ENCODE results near the gene KDM2B. TPM values are rescaled to one million over a fixed set of nuclear protein-coding genes. Genes with fewer than 3 reads are reported as not detected.
A peak's percentile ranks its signal among the peaks of the same experiment; 100 is the strongest.

Gene KDM2B
- total and polyA plus RNA-seq, 10 of the 15 experiments (the other 5 are each of a cell fraction or from before 2014, with no cell fraction given), result 13.6 to 124 (median 40.4) TPM

GRCh38 chr12:121399391-121400331, 181.2 kb downstream of the KDM2B start, which contains the start of gene RNF34:
TSS of gene RNF34 (plus strand) at chr12:121400118. CDS start at chr12:121400213, 95 bp downstream.
- intact Hi-C loops (cut with micrococcal nuclease; ENCODE audit: unreplicated experiment), result loop anchor here (1.0 to 5.0 kb wide), 2 partner anchors 47 to 67 kb away; partner anchors contain the start of gene ANAPC5
- DNase-seq (ENCODE audit: low read depth, low spot score) (peak; percentile 88), ATAC-seq (peak; percentile 94), FAIRE-seq (peak; percentile 96)
- under 1% methylated on average over 75 of the region's 77 CpGs for WGBS (ENCODE audit: insufficient coverage, insufficient replicate concordance, low lambda C conversion rate, missing lambda C conversion rate)
- H3K4me2 ChIP-seq (ENCODE audit: control insufficient read depth, insufficient read depth), result peak within 1 kb of the TSS; percentile 81
- TSS peak; percentile 96 for BruUV-seq (replicated peaks)
- peaks cover 46% of the 10 kb centered on the region for H3K79me2 ChIP-seq (ENCODE audit: control insufficient read depth, insufficient read depth, low read length)
- no peaks in the 10 kb centered on the region; the same call in 1 of the 2 replicates for H4K20me1 ChIP-seq (ENCODE audit: control insufficient read depth, insufficient read depth)
- no peaks in the 10 kb centered on the region for H3K27me3 ChIP-seq (replicated peaks in 1 of 2; ENCODE audit: control insufficient read depth in 2 of 2, insufficient read depth in 2 of 2, low read length in 1 of 2)
- RAD21 ChIA-PET (ENCODE audit: unreplicated experiment), result interaction anchor here (0.6 to 3.4 kb wide), 5 partner anchors 26 to 1280 kb away, joined by 3 to 23 read pairs (median 7); partner anchors contain the start of gene ANAPC5
- CTCF ChIA-PET, result interaction anchor here (1.0 to 3.1 kb wide), 10 partner anchors 8 to 65 kb away, joined by 3 to 21 read pairs (median 5); no protein-coding TSS in a partner anchor
- in situ Hi-C loops (cut with MboI), result no loop called here
- no peaks in the 10 kb centered on the region; the same call in 1 of the 2 replicates for H3K4me1 ChIP-seq (ENCODE audit: control insufficient read depth, insufficient read depth, low read length)
- POLR2A ChIA-PET, result interaction anchor here (0.6 to 3.9 kb wide), 8 partner anchors 8 to 64 kb away, joined by 3 to 28 read pairs (median 5); partner anchors contain the start of gene ANAPC5
- peaks cover 0 to 2% of the 10 kb centered on the region in 2 experiments; a peak in 2 of 4 replicates for H3K36me3 ChIP-seq (ENCODE audit: control insufficient read depth in 2 of 2, insufficient read depth in 2 of 2, low read length in 1 of 2)
- peak within 1 kb of the TSS; percentile 76 for H2AFZ ChIP-seq (ENCODE audit: control insufficient read depth, low read depth, low read length)
- SMC1A ChIA-PET (ENCODE audit: uncharacterized antibody, unreplicated experiment), result interaction anchor here (0.7 to 5.4 kb wide), 6 partner anchors 8 to 48 kb away, joined by 3 to 46 read pairs (median 10); no protein-coding TSS in a partner anchor
- peak within 1 kb of the TSS; percentile 95 for H3K4me3 ChIP-seq
- H3K9me3 ChIP-seq (replicated peaks; ENCODE audit: control insufficient read depth, insufficient read depth, low read length), result no peaks in the 10 kb centered on the region
- H3K27ac ChIP-seq (ENCODE audit: control insufficient read depth, insufficient read depth), result peak within 1 kb of the TSS; percentile 93
- peak within 1 kb of the TSS; percentile 97 for H3K9ac ChIP-seq (ENCODE audit: control insufficient read depth, insufficient read depth, low read length)
- no peak for TF ChIP-seq CTCF (IDR thresholded peaks at IDR 0.05 in 2 of 3, conservative IDR thresholded peaks at IDR 0.05 in 1 of 3; ENCODE audit: control insufficient read depth in 2 of 3, extremely low read depth in 1 of 3, insufficient read depth in 1 of 3, low read depth in 3 of 3, low read length in 3 of 3)
- no peak for TF ChIP-seq CBX5 (IDR thresholded peaks at IDR 0.05; ENCODE audit: low read depth)
- TF ChIP-seq TCF12 (IDR thresholded peaks at IDR 0.05; ENCODE audit: low read depth, low read length), result peak; percentile 58; the same call in 1 of the 2 replicates
- TF ChIP-seq RUNX3 (IDR thresholded peaks at IDR 0.05; ENCODE audit: low read length), result peak; percentile 87
- no peak for TF ChIP-seq RELA (IDR thresholded peaks at IDR 0.05; ENCODE audit: borderline replicate concordance, partially characterized antibody)
- peak; percentile 93; the same call in 1 of the 2 replicates for TF ChIP-seq CHD2 (IDR thresholded peaks at IDR 0.05; ENCODE audit: borderline replicate concordance, low read depth, low read length)
- TF ChIP-seq, protein P1, sequence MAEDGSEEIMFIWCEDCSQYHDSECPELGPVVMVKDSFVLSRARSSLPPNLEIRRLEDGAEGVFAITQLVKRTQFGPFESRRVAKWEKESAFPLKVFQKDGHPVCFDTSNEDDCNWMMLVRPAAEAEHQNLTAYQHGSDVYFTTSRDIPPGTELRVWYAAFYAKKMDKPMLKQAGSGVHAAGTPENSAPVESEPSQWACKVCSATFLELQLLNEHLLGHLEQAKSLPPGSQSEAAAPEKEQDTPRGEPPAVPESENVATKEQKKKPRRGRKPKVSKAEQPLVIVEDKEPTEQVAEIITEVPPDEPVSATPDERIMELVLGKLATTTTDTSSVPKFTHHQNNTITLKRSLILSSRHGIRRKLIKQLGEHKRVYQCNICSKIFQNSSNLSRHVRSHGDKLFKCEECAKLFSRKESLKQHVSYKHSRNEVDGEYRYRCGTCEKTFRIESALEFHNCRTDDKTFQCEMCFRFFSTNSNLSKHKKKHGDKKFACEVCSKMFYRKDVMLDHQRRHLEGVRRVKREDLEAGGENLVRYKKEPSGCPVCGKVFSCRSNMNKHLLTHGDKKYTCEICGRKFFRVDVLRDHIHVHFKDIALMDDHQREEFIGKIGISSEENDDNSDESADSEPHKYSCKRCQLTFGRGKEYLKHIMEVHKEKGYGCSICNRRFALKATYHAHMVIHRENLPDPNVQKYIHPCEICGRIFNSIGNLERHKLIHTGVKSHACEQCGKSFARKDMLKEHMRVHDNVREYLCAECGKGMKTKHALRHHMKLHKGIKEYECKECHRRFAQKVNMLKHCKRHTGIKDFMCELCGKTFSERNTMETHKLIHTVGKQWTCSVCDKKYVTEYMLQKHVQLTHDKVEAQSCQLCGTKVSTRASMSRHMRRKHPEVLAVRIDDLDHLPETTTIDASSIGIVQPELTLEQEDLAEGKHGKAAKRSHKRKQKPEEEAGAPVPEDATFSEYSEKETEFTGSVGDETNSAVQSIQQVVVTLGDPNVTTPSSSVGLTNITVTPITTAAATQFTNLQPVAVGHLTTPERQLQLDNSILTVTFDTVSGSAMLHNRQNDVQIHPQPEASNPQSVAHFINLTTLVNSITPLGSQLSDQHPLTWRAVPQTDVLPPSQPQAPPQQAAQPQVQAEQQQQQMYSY (CRISPR knock-in tag; IDR thresholded peaks at IDR 0.05), result no peak
- TF ChIP-seq DPF2 (IDR thresholded peaks at IDR 0.05), result peak; percentile 99
- TF ChIP-seq EED (IDR thresholded peaks at IDR 0.05; ENCODE audit: low read depth), result peak; percentile 65
- no peak for TF ChIP-seq ZSCAN29 (IDR thresholded peaks at IDR 0.05)
- TF ChIP-seq, protein P2, sequence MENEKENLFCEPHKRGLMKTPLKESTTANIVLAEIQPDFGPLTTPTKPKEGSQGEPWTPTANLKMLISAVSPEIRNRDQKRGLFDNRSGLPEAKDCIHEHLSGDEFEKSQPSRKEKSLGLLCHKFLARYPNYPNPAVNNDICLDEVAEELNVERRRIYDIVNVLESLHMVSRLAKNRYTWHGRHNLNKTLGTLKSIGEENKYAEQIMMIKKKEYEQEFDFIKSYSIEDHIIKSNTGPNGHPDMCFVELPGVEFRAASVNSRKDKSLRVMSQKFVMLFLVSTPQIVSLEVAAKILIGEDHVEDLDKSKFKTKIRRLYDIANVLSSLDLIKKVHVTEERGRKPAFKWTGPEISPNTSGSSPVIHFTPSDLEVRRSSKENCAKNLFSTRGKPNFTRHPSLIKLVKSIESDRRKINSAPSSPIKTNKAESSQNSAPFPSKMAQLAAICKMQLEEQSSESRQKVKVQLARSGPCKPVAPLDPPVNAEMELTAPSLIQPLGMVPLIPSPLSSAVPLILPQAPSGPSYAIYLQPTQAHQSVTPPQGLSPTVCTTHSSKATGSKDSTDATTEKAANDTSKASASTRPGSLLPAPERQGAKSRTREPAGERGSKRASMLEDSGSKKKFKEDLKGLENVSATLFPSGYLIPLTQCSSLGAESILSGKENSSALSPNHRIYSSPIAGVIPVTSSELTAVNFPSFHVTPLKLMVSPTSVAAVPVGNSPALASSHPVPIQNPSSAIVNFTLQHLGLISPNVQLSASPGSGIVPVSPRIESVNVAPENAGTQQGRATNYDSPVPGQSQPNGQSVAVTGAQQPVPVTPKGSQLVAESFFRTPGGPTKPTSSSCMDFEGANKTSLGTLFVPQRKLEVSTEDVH (IDR thresholded peaks at IDR 0.05; ENCODE audit: low read depth, partially characterized antibody), result peak; percentile 63

Data from GM12878 (cell line).